CD14-positive monocyte (primary cell): ENCODE data around the gene NDE1. TPM values are rescaled to one million over a fixed set of nuclear protein-coding genes. Genes with fewer than 3 reads are reported as not detected.

Experiments used
- DNase-seq, 3 donors: peaks; one replicate each; pipeline ENCODE4 v3.0.0-alpha.2; 2011 to 2022
- H2AFZ ChIP-seq: 2 replicates; pipeline ENCODE4 v1.6.0; 2012; ENCODE audit warnings: mild to moderate bottlenecking, low read depth, low read length, inconsistent platforms; ENCODE audit not compliant: insufficient read depth, poor library complexity, severe bottlenecking
- H3K27ac ChIP-seq, 2 donors: 1 replicate in 1 of 2; 2 replicates in 1 of 2; pipeline ENCODE4 v1.5.1; 2012 to 2013; ENCODE audit warnings: low read length in 2 of 2, control low read depth in 1 of 2, inconsistent platforms in 1 of 2, low read depth in 1 of 2, mild to moderate bottlenecking in 1 of 2
- H3K27me3 ChIP-seq, 2 donors: one replicate each; pipeline versions ENCODE4 v1.6.0 to v1.6.1; 2011 to 2013; ENCODE audit warnings: low read length in 2 of 2; ENCODE audit not compliant: control insufficient read depth in 2 of 2, insufficient read depth in 2 of 2
- H3K36me3 ChIP-seq, 2 donors: replicated peaks in 1 of 2; 1 replicate in 1 of 2; 2 replicates in 1 of 2; pipeline versions ENCODE4 v1.5.1 to v1.6.1; 2012 to 2013; ENCODE audit warnings: low read length in 2 of 2, control low read depth in 1 of 2, inconsistent platforms in 1 of 2, mild to moderate bottlenecking in 1 of 2; ENCODE audit not compliant: insufficient read depth in 2 of 2, control insufficient read depth in 1 of 2
- H3K4me1 ChIP-seq, 2 donors: 1 replicate in 1 of 2; 2 replicates in 1 of 2; pipeline versions ENCODE4 v1.5.1 to v1.6.1; 2012 to 2013; ENCODE audit warnings: low read length in 2 of 2, control low read depth in 1 of 2, inconsistent platforms in 1 of 2, mild to moderate bottlenecking in 1 of 2, moderate library complexity in 1 of 2; ENCODE audit not compliant: insufficient read depth in 2 of 2, control insufficient read depth in 1 of 2
- H3K4me2 ChIP-seq: replicated peaks from 2 replicates; pipeline ENCODE3; 2012; ENCODE audit warnings: low read length, moderate library complexity, mild to moderate bottlenecking; ENCODE audit not compliant: poor library complexity, severe bottlenecking; ENCODE audit errors: extremely low read depth
- H3K4me3 ChIP-seq, 3 experiments: fragments of 200-600 bp in 1 of 3; sonication (generic) in 1 of 3; replicated peaks in 1 of 3; 1 replicate in 2 of 3; 2 replicates in 1 of 3; pipeline ENCODE4 v1.5.1; 2011 to 2013; ENCODE audit warnings: low read length in 3 of 3, mild to moderate bottlenecking in 3 of 3, control low read depth in 2 of 3, low read depth in 2 of 3, inconsistent platforms in 1 of 3, moderate library complexity in 1 of 3
- H3K79me2 ChIP-seq: 2 replicates; pipeline ENCODE4 v1.6.0; 2012; ENCODE audit warnings: mild to moderate bottlenecking, control low read depth, inconsistent platforms, low read length, moderate library complexity; ENCODE audit not compliant: insufficient read depth
- H3K9ac ChIP-seq: 2 replicates; pipeline ENCODE4 v1.6.0; 2017; ENCODE audit warnings: low read length, mild to moderate bottlenecking; ENCODE audit not compliant: insufficient read depth, poor library complexity, severe bottlenecking
- H3K9me3 ChIP-seq, 2 donors: replicated peaks in 1 of 2; 1 replicate in 1 of 2; 2 replicates in 1 of 2; pipeline versions ENCODE4 v1.5.1 to v1.6.1; 2012 to 2013; ENCODE audit warnings: low read length in 2 of 2, control low read depth in 1 of 2; ENCODE audit not compliant: control insufficient read depth in 1 of 2, insufficient read depth in 1 of 2
- H4K20me1 ChIP-seq: 2 replicates; pipeline ENCODE4 v1.6.0; 2012; ENCODE audit warnings: mild to moderate bottlenecking, low read length, control low read depth, moderate library complexity; ENCODE audit not compliant: insufficient read depth
- H3K27ac Mint-ChIP-seq, 7 donors: one replicate each; pipeline ENCODE4 v1.8.0; 2020; ENCODE audit warnings: mild to moderate bottlenecking in 7 of 7, mixed read lengths in 7 of 7, moderate library complexity in 6 of 7, inconsistent platforms in 2 of 7
- H3K27me3 Mint-ChIP-seq, 3 donors: one replicate each; pipeline ENCODE4 v1.8.0; 2021 to 2022; ENCODE audit warnings: low read depth in 3 of 3, mild to moderate bottlenecking in 3 of 3, mixed read lengths in 3 of 3, moderate library complexity in 3 of 3, inconsistent platforms in 1 of 3
- H3K36me3 Mint-ChIP-seq, 2 donors: one replicate each; pipeline ENCODE4 v1.8.0; 2020; ENCODE audit warnings: mixed read lengths in 2 of 2, inconsistent platforms in 1 of 2, mild to moderate bottlenecking in 1 of 2
- H3K4me1 Mint-ChIP-seq: one replicate; pipeline ENCODE4 v1.8.0; 2020; ENCODE audit warnings: mild to moderate bottlenecking, mixed read lengths
- H3K4me3 Mint-ChIP-seq, 2 donors: one replicate each; pipeline ENCODE4 v1.8.0; 2020; ENCODE audit warnings: mild to moderate bottlenecking in 2 of 2, mixed read lengths in 2 of 2, moderate library complexity in 1 of 2
- H3K9me3 Mint-ChIP-seq, 7 donors: one replicate each; pipeline ENCODE4 v1.8.0; 2020 to 2022; ENCODE audit warnings: mixed read lengths in 7 of 7, mild to moderate bottlenecking in 6 of 7, moderate library complexity in 6 of 7, inconsistent platforms in 2 of 7
- CTCF ChIP-seq: fragments of 200-600 bp; IDR thresholded peaks from one replicate; pipeline ENCODE4 v1.8.0; 2022; ENCODE audit warnings: antibody characterized with exemption, mild to moderate bottlenecking
- WGBS: methylation state at CpG from one replicate; pipeline ENCODE4 v1.1.5; 2013; ENCODE audit warnings: missing lambda C conversion rate; ENCODE audit not compliant: insufficient coverage; 5-methylcytosine and 5-hydroxymethylcytosine counted together
- intact Hi-C, 2 donors: fragments of 100-400 bp; cut with micrococcal nuclease; formaldehyde crosslinking; loops; one replicate each; pipeline versions ENCODE4 v1.15.0 to v1.15.1; 2023
- polyA plus RNA-seq, 3 donors: library from polyadenylated mRNA; depleted of rRNA in 1 of 3; unstranded in 2 of 3; stranded (reverse) in 1 of 3; fragments of 300-500 nt in 2 of 3; fragments of >200 nt in 1 of 3; fragmentation: Illumina TruSeq in 2 of 3; gene quantifications; 1 replicate in 2 of 3; 2 replicates in 1 of 3; pipeline ENCODE4 v1.2.3, GENCODE V29; 2012 to 2021

The NDE1 gene
- polyA plus RNA-seq, 3 donors = 26.0 to 47.8 (median 28.0) TPM

GRCh38 chr16:15714393-15715172, 64.5 kb downstream of the NDE1 start:
- no peak for DNase-seq
- Histone ChIP-seq H2AFZ (no peak overlapping the region), H3K9ac (no peak overlapping the region), H3K27me3 (no peaks in the 10 kb centered on the region), H3K79me2 (no peaks in the 10 kb centered on the region), H3K9me3 (no peaks in the 10 kb centered on the region), H3K4me1 (no peaks in the 10 kb centered on the region), H3K27ac (no peak overlapping the region), H3K4me2 (no peak overlapping the region), H3K36me3 (peaks cover 24 to 74% of the 10 kb centered on the region in 2 donors), H4K20me1 (peaks cover 41% of the 10 kb centered on the region), H3K4me3 (no peak overlapping the region)
- Mint-ChIP-seq H3K27ac (peak overlapping the region in 1 of 7 donors; percentile 49), H3K9me3 (peaks cover 0 to 5% (median 0%) of the 10 kb centered on the region in 7 donors), H3K4me3 (no peak overlapping the region), H3K4me1 (no peaks in the 10 kb centered on the region), H3K36me3 (peaks cover 52 to 76% of the 10 kb centered on the region in 2 donors), H3K27me3 (peaks cover 0 to 2% (median 0%) of the 10 kb centered on the region in 3 donors)
- 90% methylated on average over 16 of the region's 29 CpGs for WGBS
- intact Hi-C loops = no loop called here
- TF ChIP-seq CTCF = no peak

GRCh38 chr16:15715221-15715620, 65.2 kb downstream of the NDE1 start:
- Histone ChIP-seq H3K79me2 (no peaks in the 10 kb centered on the region), H3K4me1 (no peaks in the 10 kb centered on the region), H3K4me3 (no peak overlapping the region), H3K27me3 (no peaks in the 10 kb centered on the region), H3K36me3 (peaks cover 30 to 76% of the 10 kb centered on the region in 2 donors), H2AFZ (no peak overlapping the region), H3K4me2 (no peak overlapping the region), H3K27ac (no peak overlapping the region), H3K9ac (no peak overlapping the region), H4K20me1 (peaks cover 41% of the 10 kb centered on the region), H3K9me3 (no peaks in the 10 kb centered on the region)
- Mint-ChIP-seq H3K27me3 (peaks cover 0 to 2% (median 0%) of the 10 kb centered on the region in 3 donors), H3K9me3 (peaks cover 0 to 5% (median 0%) of the 10 kb centered on the region in 7 donors), H3K36me3 (peaks cover 53 to 72% of the 10 kb centered on the region in 2 donors), H3K27ac (no peak overlapping the region), H3K4me1 (no peaks in the 10 kb centered on the region), H3K4me3 (no peak overlapping the region)
- no peak for DNase-seq
- TF ChIP-seq CTCF = no peak
- WGBS = 98% methylated on average over 5 of the region's 5 CpGs
- intact Hi-C loops = no loop called here
